Measurements from ENCODE around the gene FNIP2.

Gene FNIP2

GRCh38 chr4:158929939-158930638, 161.3 kb downstream of the FNIP2 start:
- H3K4me3 ChIP-seq (ENCODE audit: low read depth, low read length): peak overlapping the region; percentile 0; the same call in 1 of the 2 replicates
- TF ChIP-seq CTCF (IDR thresholded peaks at IDR 0.05; ENCODE audit: low read depth, low read length): no peak

- H3K4me3 ChIP-seq (ENCODE audit: low read depth, low read length): no peak overlapping the region
- no peak for TF ChIP-seq CTCF (IDR thresholded peaks at IDR 0.05; ENCODE audit: low read depth, low read length)
Observed at GRCh38 chr4:158930639-158930972, 161.8 kb downstream of the FNIP2 start.

- H3K4me3 ChIP-seq (ENCODE audit: low read depth, low read length): no peak overlapping the region
- TF ChIP-seq CTCF (IDR thresholded peaks at IDR 0.05; ENCODE audit: low read depth, low read length): no peak
Observed at GRCh38 chr4:158933236-158933635, 164.4 kb downstream of the FNIP2 start.

GRCh38 chr4:158934996-158935669, 166.3 kb downstream of the FNIP2 start:
- TF ChIP-seq CTCF (IDR thresholded peaks at IDR 0.05; ENCODE audit: low read depth, low read length): no peak
- H3K4me3 ChIP-seq (ENCODE audit: low read depth, low read length): no peak overlapping the region

GRCh38 chr4:158936238-158936637, 167.4 kb downstream of the FNIP2 start:
- no peak for TF ChIP-seq CTCF (IDR thresholded peaks at IDR 0.05; ENCODE audit: low read depth, low read length)
- no peak overlapping the region for H3K4me3 ChIP-seq (ENCODE audit: low read depth, low read length)

- no peak overlapping the region for H3K4me3 ChIP-seq (ENCODE audit: low read depth, low read length)
- TF ChIP-seq CTCF (IDR thresholded peaks at IDR 0.05; ENCODE audit: low read depth, low read length): no peak
Observed at GRCh38 chr4:158938220-158939044, 169.6 kb downstream of the FNIP2 start.

GRCh38 chr4:158940271-158940670, 171.4 kb downstream of the FNIP2 start:
- H3K4me3 ChIP-seq (ENCODE audit: low read depth, low read length): no peak overlapping the region
- TF ChIP-seq CTCF (IDR thresholded peaks at IDR 0.05; ENCODE audit: low read depth, low read length): no peak
